ENCODE results near the gene CLDN20.

- no peak for TF ChIP-seq CTCF (IDR thresholded peaks at IDR 0.05)
- TF ChIP-seq POLR2A (IDR thresholded peaks at IDR 0.05): no peak
These were observed 33.9 kb downstream of the CLDN20 start for GRCh38 chr6:155297669-155298068.
